Naive thymus-derived CD4-positive, alpha-beta T cell (primary cell): ENCODE data around the gene SNX9. TPM values are rescaled to one million over a fixed set of nuclear protein-coding genes. Genes with fewer than 3 reads are reported as not detected.

Experiments used
- ATAC-seq: fragments of 150-1000 bp; cut with Tn5 transposase; 2 replicates; pipeline ENCODE4 v1.10.0; 2021; ENCODE audit warnings: mild to moderate bottlenecking, moderate library complexity
- CTCF ChIA-PET: fragments of 350-600 bp; sonication (Branson Sonifier 250); formaldehyde crosslinking; loops from one replicate; lab custom pipeline; 2021; ENCODE audit warnings: antibody characterized with exemption; lab: Charles Lee
- POLR2A ChIA-PET: fragments of 350-600 bp; sonication (Branson Sonifier 250); formaldehyde crosslinking; loops from one replicate; lab custom pipeline; 2021; ENCODE audit warnings: antibody characterized with exemption, inconsistent platforms; lab: Charles Lee
- DNase-seq, 9 donors: peaks; one replicate each; pipeline versions ENCODE4 v3.0.0 to v3.0.0-alpha.2; 2020 to 2022; ENCODE audit warnings: mixed read lengths in 1 of 9
- H3K27ac ChIP-seq: one replicate; pipeline ENCODE4 v1.7.0; 2013; ENCODE audit warnings: mild to moderate bottlenecking, low read depth, low read length, moderate library complexity
- H3K27me3 ChIP-seq, 2 donors: one replicate each; pipeline ENCODE4 v1.7.0; 2013; ENCODE audit warnings: low read length in 2 of 2, mild to moderate bottlenecking in 2 of 2, moderate library complexity in 2 of 2; ENCODE audit not compliant: control insufficient read depth in 2 of 2, insufficient read depth in 2 of 2
- H3K36me3 ChIP-seq, 3 experiments: 1 replicate in 2 of 3; 2 replicates in 1 of 3; pipeline ENCODE4 v1.7.0; 2013; ENCODE audit warnings: low read length in 3 of 3, mild to moderate bottlenecking in 3 of 3, moderate library complexity in 1 of 3; ENCODE audit not compliant: insufficient read depth in 3 of 3, control insufficient read depth in 2 of 3
- H3K4me1 ChIP-seq, 2 donors: one replicate each; pipeline ENCODE4 v1.7.0; 2013; ENCODE audit warnings: low read length in 2 of 2, mild to moderate bottlenecking in 2 of 2, moderate library complexity in 1 of 2; ENCODE audit not compliant: control insufficient read depth in 2 of 2, insufficient read depth in 2 of 2
- H3K4me3 ChIP-seq: 2 replicates; pipeline ENCODE4 v1.7.0; 2013; ENCODE audit warnings: mild to moderate bottlenecking, low read length
- H3K9me3 ChIP-seq, 3 experiments: 1 replicate in 2 of 3; 2 replicates in 1 of 3; pipeline ENCODE4 v1.7.0; 2013; ENCODE audit warnings: low read length in 3 of 3; ENCODE audit not compliant: control insufficient read depth in 2 of 3
- H3K27ac Mint-ChIP-seq, 9 donors: one replicate each; pipeline ENCODE4 v1.8.0; 2020 to 2022; ENCODE audit warnings: mixed read lengths in 9 of 9, mild to moderate bottlenecking in 8 of 9, moderate library complexity in 5 of 9, inconsistent platforms in 2 of 9
- H3K27me3 Mint-ChIP-seq, 5 donors: one replicate each; pipeline ENCODE4 v1.8.0; 2021 to 2022; ENCODE audit warnings: mixed read lengths in 5 of 5, mild to moderate bottlenecking in 1 of 5
- H3K36me3 Mint-ChIP-seq, 5 donors: one replicate each; pipeline ENCODE4 v1.8.0; 2020 to 2022; ENCODE audit warnings: mixed read lengths in 5 of 5, mild to moderate bottlenecking in 3 of 5, inconsistent platforms in 1 of 5
- H3K4me1 Mint-ChIP-seq, 7 donors: one replicate each; pipeline ENCODE4 v1.8.0; 2020 to 2022; ENCODE audit warnings: mixed read lengths in 7 of 7, mild to moderate bottlenecking in 3 of 7, inconsistent platforms in 1 of 7
- H3K4me3 Mint-ChIP-seq, 10 donors: one replicate each; pipeline ENCODE4 v1.8.0; 2020 to 2022; ENCODE audit warnings: mild to moderate bottlenecking in 10 of 10, mixed read lengths in 10 of 10, moderate library complexity in 6 of 10, inconsistent platforms in 2 of 10
- H3K9me3 Mint-ChIP-seq, 11 donors: one replicate each; pipeline ENCODE4 v1.8.0; 2020 to 2022; ENCODE audit warnings: mixed read lengths in 11 of 11, mild to moderate bottlenecking in 4 of 11, inconsistent platforms in 1 of 11, moderate library complexity in 1 of 11
- intact Hi-C, 2 donors: fragments of 100-400 bp; cut with micrococcal nuclease; formaldehyde crosslinking; loops; one replicate each; pipeline ENCODE4 v1.15.1; 2023
- polyA plus RNA-seq, 2 donors: library from polyadenylated mRNA; unstranded; fragments of 300-500 nt; fragmentation: Illumina TruSeq; gene quantifications; one replicate each; pipeline ENCODE4 v1.2.3, GENCODE V29; 2021
- total RNA-seq, 6 experiments: library from RNA in 5 of 6; stranded (reverse) in 5 of 6; gene quantifications; 1 replicate in 5 of 6; 2 replicates in 1 of 6; pipeline ENCODE4 v1.2.3 and lab custom pipeline; 2021 to 2026

SNX9 gene
- total RNA-seq (10 to 100 TPM; 13.4 to 39.2 (median 36.4) TPM), polyA plus RNA-seq (10 to 100 TPM; 23.8 to 51.5 TPM), total RNA-seq (lab: John Stamatoyannopoulos, UW) (160 reads per million, percentile 91 among the genes with 10 or more reads in this experiment)

DNA sequence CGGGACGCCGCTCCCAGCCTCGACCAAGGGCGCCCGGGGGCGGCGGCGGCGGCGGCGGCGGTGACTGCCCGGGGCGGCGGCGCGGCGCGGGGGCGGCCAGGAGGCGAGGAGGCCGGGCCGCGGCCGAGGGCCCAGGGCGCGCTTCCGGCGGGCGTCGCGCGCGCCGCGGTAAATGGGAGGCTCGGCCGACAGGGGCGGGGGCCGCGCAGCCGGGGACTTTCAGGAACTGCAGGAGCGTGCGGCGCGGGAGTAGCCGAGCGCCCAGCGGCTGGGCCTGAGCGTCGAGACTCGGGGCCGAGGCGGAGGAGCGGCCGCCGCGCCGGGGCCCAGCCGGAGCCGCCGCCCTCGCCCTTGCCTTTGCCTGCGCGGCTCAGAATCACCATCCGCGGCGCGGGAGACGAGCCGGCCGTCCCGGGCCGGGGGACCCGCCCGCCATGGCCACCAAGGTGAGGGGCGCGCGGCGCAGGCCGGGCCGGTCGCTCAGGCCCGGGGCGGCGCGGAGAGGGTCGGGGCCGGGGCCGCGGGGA is at the start of gene SNX9:
TSS of gene SNX9 (plus strand) at position 246 of the 527 bp plus-strand sequence. CDS start at position 435, 189 bp downstream.
- Histone ChIP-seq H3K27me3 (no peaks in the 10 kb centered on the region), H3K4me1 (peaks cover 9 to 16% of the 10 kb centered on the region in 2 donors), H3K27ac (peak within 1 kb of the TSS; percentile 96), H3K9me3 (no peaks in the 10 kb centered on the region), H3K4me3 (peak within 1 kb of the TSS; percentile 60), H3K36me3 (no peaks in the 10 kb centered on the region)
- H3K4me3 Mint-ChIP-seq, result peak within 1 kb of the TSS; percentile 88 to 100 (median 96)
- peaks cover 0 to 5% (median 0%) of the 10 kb centered on the region in 5 donors for H3K36me3 Mint-ChIP-seq
- peaks cover 0 to 5% (median 0%) of the 10 kb centered on the region in 11 donors for H3K9me3 Mint-ChIP-seq
- peaks cover 0 to 42% (median 0%) of the 10 kb centered on the region in 5 donors for H3K27me3 Mint-ChIP-seq
- intact Hi-C loops, result loop anchor here (5.0 to 10.0 kb wide), 6 partner anchors 159 to 1219 kb away; partner anchors contain the start of genes GTF2H5 (in 2 of the 2), SERAC1 (in 2 of the 2), SYNJ2 (in 1 of the 2) and TAGAP (in 1 of the 2)
- peak within 1 kb of the TSS; percentile 95 to 100 (median 99) for H3K27ac Mint-ChIP-seq
- DNase-seq (peak in 8 of 9 donors; percentile 27 to 74 (median 56)), ATAC-seq (peak; percentile 77)
- ChIA-PET CTCF (interaction anchor here (1.0 kb wide), 1 partner anchor 67 kb away, joined by 4 read pairs; no protein-coding TSS in a partner anchor), POLR2A (interaction anchor here (1.0 kb wide), 2 partner anchors 53 to 59 kb away, joined by 3 read pairs; no protein-coding TSS in a partner anchor)
- peaks cover 15 to 70% (median 57%) of the 10 kb centered on the region in 7 donors for H3K4me1 Mint-ChIP-seq

DNA sequence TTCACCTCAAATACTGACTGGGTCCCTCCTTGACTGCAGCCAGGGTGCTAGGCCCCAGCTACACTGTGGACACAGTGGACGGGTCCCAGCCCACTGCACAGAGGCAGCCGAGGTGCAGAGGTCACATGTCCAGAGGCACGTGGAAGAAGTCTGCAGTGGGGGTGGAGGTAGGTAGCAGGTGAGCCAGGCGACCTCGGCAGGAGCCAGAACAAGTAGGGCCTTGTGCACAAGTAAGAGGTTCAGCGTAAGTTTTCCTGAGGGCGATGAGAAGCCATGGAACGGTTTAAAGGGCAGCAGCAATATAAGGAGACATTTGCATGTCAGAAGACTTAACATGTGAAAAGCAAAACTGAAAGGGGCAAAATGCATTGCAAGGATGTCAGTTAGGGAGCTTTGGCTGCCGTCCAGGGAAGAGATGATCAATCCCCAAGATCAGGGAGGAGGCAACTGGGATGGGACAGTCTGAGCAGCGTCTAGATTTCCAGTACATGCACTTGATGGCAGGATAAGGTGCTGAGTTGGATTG is 49.7 kb upstream of the SNX9 start:
- Histone ChIP-seq H3K9me3 (peaks cover 0 to 9% (median 0%) of the 10 kb centered on the region in 3 experiments), H3K4me3 (no peak overlapping the region), H3K27ac (no peak overlapping the region), H3K36me3 (no peaks in the 10 kb centered on the region), H3K27me3 (no peaks in the 10 kb centered on the region), H3K4me1 (peaks cover 0 to 11% of the 10 kb centered on the region in 2 donors)
- Mint-ChIP-seq H3K36me3 (peaks cover 0 to 12% (median 6%) of the 10 kb centered on the region in 5 donors), H3K4me3 (peak overlapping the region in 5 of 10 donors; percentile 1 to 73 (median 38)), H3K27me3 (peaks cover 0 to 43% (median 4%) of the 10 kb centered on the region in 5 donors), H3K27ac (peak overlapping the region; percentile 10 to 94 (median 79)), H3K9me3 (peaks cover 0 to 18% (median 7%) of the 10 kb centered on the region in 11 donors), H3K4me1 (peaks cover 12 to 39% (median 36%) of the 10 kb centered on the region in 7 donors)
- DNase-seq (no peak), ATAC-seq (no peak)
- CTCF ChIA-PET, result no interaction called here
- intact Hi-C loops, result no loop called here
- POLR2A ChIA-PET, result interaction anchor here (1.5 kb wide), 1 partner anchor 10 kb away, joined by 3 read pairs; no protein-coding TSS in a partner anchor

DNA sequence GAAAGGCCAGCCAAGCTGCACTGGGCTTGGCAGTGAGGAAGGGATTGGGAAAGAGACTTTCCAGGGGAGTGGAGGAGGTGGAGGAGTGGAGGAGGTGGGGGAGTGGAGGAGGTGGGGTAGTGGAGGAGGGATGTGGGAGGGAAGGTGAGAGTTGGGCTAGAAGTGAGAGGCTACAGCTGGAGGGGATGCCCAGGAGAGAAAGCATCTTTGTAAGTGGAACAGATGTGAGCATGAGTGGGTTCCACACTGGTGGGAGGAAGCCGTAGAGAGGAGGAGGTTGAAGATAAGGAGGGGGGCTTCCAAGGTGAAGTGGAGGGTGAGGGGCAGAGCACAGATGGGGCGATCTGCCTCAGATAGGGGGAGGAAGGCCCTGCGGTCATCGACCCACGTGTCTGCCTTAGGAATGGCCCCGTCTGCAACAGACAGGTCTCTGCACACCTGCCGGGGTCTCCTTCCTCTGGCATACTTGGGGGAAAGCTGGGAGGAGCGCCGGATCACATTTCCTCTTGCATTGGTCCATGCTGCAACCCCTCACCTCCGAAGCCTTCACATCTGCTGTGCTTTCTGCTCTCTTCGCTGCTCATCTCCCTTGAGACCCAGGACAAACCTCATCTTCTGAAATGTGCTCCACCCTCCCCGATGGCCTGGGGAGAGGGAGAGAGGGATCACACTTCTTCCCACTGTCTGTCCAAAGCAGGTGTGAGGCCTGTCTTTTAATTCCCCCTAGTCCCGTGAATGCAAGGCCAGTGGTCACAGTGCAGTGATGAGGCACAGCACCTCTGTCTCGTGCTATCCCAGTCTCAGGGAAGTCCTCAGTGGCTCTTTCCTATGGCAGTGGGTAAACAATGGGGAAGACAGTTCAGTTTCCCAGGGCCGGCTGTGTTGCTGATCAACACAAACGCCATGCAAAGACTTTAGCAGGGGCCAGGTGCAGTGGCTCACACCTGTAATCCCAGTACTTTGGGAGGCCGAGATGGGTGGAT is 48.6 kb upstream of the SNX9 start:
- ATAC-seq, result peak; percentile 36
- Histone ChIP-seq H3K27ac (no peak overlapping the region), H3K27me3 (no peaks in the 10 kb centered on the region), H3K9me3 (peaks cover 0 to 9% (median 0%) of the 10 kb centered on the region in 3 experiments), H3K4me1 (peaks cover 0 to 3% of the 10 kb centered on the region in 2 donors), H3K36me3 (no peaks in the 10 kb centered on the region), H3K4me3 (no peak overlapping the region)
- H3K4me3 Mint-ChIP-seq, result peak overlapping the region in 3 of 10 donors; percentile 9 to 56 (median 42)
- DNase-seq, result peak in 3 of 9 donors; percentile 15 to 38 (median 23)
- ChIA-PET POLR2A (interaction anchor here (1.5 kb wide), 1 partner anchor 11 kb away, joined by 3 read pairs; no protein-coding TSS in a partner anchor), CTCF (no interaction called here)
- peaks cover 0 to 11% (median 6%) of the 10 kb centered on the region in 5 donors for H3K36me3 Mint-ChIP-seq
- H3K27ac Mint-ChIP-seq, result peak overlapping the region; percentile 43 to 94 (median 82)
- intact Hi-C loops, result no loop called here
- peaks cover 0 to 18% (median 7%) of the 10 kb centered on the region in 11 donors for H3K9me3 Mint-ChIP-seq
- H3K4me1 Mint-ChIP-seq, result peaks cover 5 to 29% (median 27%) of the 10 kb centered on the region in 7 donors
- peaks cover 0 to 50% (median 4%) of the 10 kb centered on the region in 5 donors for H3K27me3 Mint-ChIP-seq

DNA sequence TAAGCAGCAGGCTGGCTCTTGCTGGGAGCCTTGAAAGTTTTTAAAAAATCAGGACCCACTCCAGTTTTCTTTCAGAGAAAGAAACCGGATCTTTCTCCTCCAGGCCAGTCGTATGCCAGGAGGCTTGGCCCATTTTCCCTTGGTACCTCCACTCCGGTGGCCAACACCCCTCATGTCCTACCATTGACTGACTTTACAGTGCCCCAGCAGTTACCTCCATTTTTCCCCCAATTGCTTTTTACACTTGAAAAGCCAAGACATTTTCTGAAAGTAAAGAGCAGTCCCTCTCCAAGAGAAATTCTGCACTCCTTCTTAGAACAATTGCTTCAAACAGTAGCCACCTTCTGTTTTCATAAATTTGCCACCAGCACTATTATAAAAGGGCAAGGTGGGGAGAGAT is 47.7 kb upstream of the SNX9 start:
- Histone ChIP-seq H3K4me1 (no peaks in the 10 kb centered on the region), H3K4me3 (no peak overlapping the region), H3K36me3 (no peaks in the 10 kb centered on the region), H3K27ac (no peak overlapping the region), H3K9me3 (peaks cover 0 to 9% (median 0%) of the 10 kb centered on the region in 3 experiments), H3K27me3 (no peaks in the 10 kb centered on the region)
- Mint-ChIP-seq H3K36me3 (peaks cover 0 to 9% (median 6%) of the 10 kb centered on the region in 5 donors), H3K4me1 (peaks cover 2 to 25% (median 22%) of the 10 kb centered on the region in 7 donors), H3K27me3 (peaks cover 0 to 56% (median 4%) of the 10 kb centered on the region in 5 donors), H3K27ac (peak overlapping the region in 7 of 9 donors; percentile 2 to 80 (median 68)), H3K4me3 (no peak overlapping the region), H3K9me3 (peaks cover 0 to 18% (median 7%) of the 10 kb centered on the region in 11 donors)
- CTCF ChIA-PET, result no interaction called here
- DNase-seq (no peak), ATAC-seq (no peak)
- POLR2A ChIA-PET, result no interaction called here
- intact Hi-C loops, result no loop called here

DNA sequence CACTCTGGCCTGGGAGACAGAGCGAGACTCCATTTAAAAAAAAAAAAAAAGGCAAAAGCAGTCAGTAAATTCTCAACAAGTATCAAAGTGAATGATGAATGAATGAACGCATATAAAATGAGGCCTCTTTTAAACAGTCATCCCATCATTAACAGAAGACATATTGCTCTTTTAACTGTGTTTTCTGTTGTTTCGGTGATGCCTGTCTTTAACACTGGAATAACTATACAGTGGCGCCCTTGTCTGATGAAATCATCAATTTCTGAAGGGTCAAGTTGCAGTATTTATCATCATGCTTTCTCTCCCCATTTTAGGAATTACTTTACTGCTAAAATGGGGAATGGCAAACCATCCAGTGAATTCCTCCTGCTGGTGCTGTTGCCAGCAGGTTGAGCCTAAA is 45.7 kb upstream of the SNX9 start:
- H3K9me3 ChIP-seq, result peaks cover 0 to 9% (median 0%) of the 10 kb centered on the region in 3 experiments
- POLR2A ChIA-PET, result no interaction called here
- CTCF ChIA-PET, result no interaction called here
- Mint-ChIP-seq H3K36me3 (peaks cover 0 to 9% (median 6%) of the 10 kb centered on the region in 5 donors), H3K27ac (no peak overlapping the region), H3K9me3 (peaks cover 0 to 30% (median 7%) of the 10 kb centered on the region in 11 donors), H3K4me3 (no peak overlapping the region), H3K4me1 (peaks cover 2 to 29% (median 23%) of the 10 kb centered on the region in 7 donors), H3K27me3 (peaks cover 0 to 66% (median 4%) of the 10 kb centered on the region in 5 donors)
- intact Hi-C loops, result no loop called here
- no peaks in the 10 kb centered on the region for H3K27me3 ChIP-seq
- H3K4me3 ChIP-seq, result no peak overlapping the region
- H3K4me1 ChIP-seq, result no peaks in the 10 kb centered on the region
- no peak for ATAC-seq
- H3K27ac ChIP-seq, result no peak overlapping the region
- DNase-seq, result no peak
- no peaks in the 10 kb centered on the region for H3K36me3 ChIP-seq
